GM12878 (cell line): ENCODE measurements around the gene LRCH4. TPM values are rescaled to one million over a fixed set of nuclear protein-coding genes. Genes with fewer than 3 reads are reported as not detected.

Source experiments
- BACH1 ChIP-seq: fragments of 450-650 bp; IDR thresholded peaks from 2 replicates; pipeline ENCODE4 v1.6.1; 2017; ENCODE audit warnings: mild to moderate bottlenecking, borderline replicate concordance
- BHLHE40 ChIP-seq, 2 experiments: fragments of 450-650 bp in 1 of 2; IDR thresholded peaks; 2 replicates each; pipeline ENCODE4 v1.6.1; 2011 to 2017; ENCODE audit warnings: low read depth in 2 of 2, borderline replicate concordance in 1 of 2, improper control_type of control experiment in 1 of 2, low read length in 1 of 2, mild to moderate bottlenecking in 1 of 2
- CBFB ChIP-seq: IDR thresholded peaks from 2 replicates; pipeline ENCODE4 v1.6.1; 2016; ENCODE audit warnings: antibody characterized with exemption, low read depth
- EP300 ChIP-seq, 2 experiments: fragments of 150-350 bp in 1 of 2; IDR thresholded peaks; 2 replicates each; pipeline ENCODE4 v1.6.1; 2011 to 2012; ENCODE audit warnings: low read depth in 2 of 2, low read length in 2 of 2, borderline replicate concordance in 1 of 2, improper control_type of control experiment in 1 of 2, inconsistent platforms in 1 of 2; ENCODE audit not compliant: control insufficient read depth in 1 of 2
- GATAD2B ChIP-seq: fragments of 450-650 bp; conservative IDR thresholded peaks from 2 replicates; pipeline ENCODE4 v1.6.1; 2017; ENCODE audit warnings: low read depth, mild to moderate bottlenecking, moderate library complexity
- HCFC1 ChIP-seq: fragments of 150-350 bp; IDR thresholded peaks from 2 replicates; pipeline ENCODE4 v1.6.1; 2014; ENCODE audit warnings: low read length
- MEF2A ChIP-seq: IDR thresholded peaks from 2 replicates; pipeline ENCODE4 v1.6.1; 2011; ENCODE audit warnings: low read depth, mild to moderate bottlenecking, low read length, moderate library complexity; ENCODE audit not compliant: insufficient read depth
- MXI1 ChIP-seq: fragments of 150-350 bp; IDR thresholded peaks from 2 replicates; pipeline ENCODE4 v1.6.1; 2011; ENCODE audit warnings: low read depth, mild to moderate bottlenecking, inconsistent platforms, low read length, improper control_type of control experiment
- NFXL1 ChIP-seq: fragments of 450-650 bp; IDR thresholded peaks from 2 replicates; pipeline ENCODE4 v1.6.1; 2017; ENCODE audit warnings: antibody characterized with exemption, mild to moderate bottlenecking, borderline replicate concordance
- NRF1 ChIP-seq: conservative IDR thresholded peaks from 2 replicates; pipeline ENCODE4 v1.6.1; 2011; ENCODE audit warnings: mild to moderate bottlenecking, low read depth, low read length, improper control_type of control experiment
- SP1 ChIP-seq: IDR thresholded peaks from one replicate; pipeline ENCODE4 v1.6.1; 2011; ENCODE audit warnings: low read depth, low read length
- STAT3 ChIP-seq: IDR thresholded peaks from 2 replicates; pipeline ENCODE4 v1.6.1; 2011; ENCODE audit warnings: low read depth, low read length, improper control_type of control experiment
- TCF12 ChIP-seq: IDR thresholded peaks from 2 replicates; pipeline ENCODE4 v1.6.1; 2011; ENCODE audit warnings: low read depth, mild to moderate bottlenecking, low read length
- ZBTB40 ChIP-seq: fragments of 450-650 bp; IDR thresholded peaks from 2 replicates; pipeline ENCODE4 v1.6.1; 2016; ENCODE audit warnings: mild to moderate bottlenecking, moderate library complexity, borderline replicate concordance
- ZNF24 ChIP-seq: fragments of 450-650 bp; IDR thresholded peaks from 2 replicates; pipeline ENCODE4 v1.6.1; 2017; ENCODE audit warnings: antibody characterized with exemption, mild to moderate bottlenecking
- polyA plus RNA-seq, 11 experiments: library from polyadenylated mRNA; depleted of rRNA in 4 of 11; unstranded in 6 of 11; stranded (reverse) in 5 of 11; fragments of >200 nt; fragmentation: Nextera tagmentation in 4 of 11; fragmentation: Illumina TruSeq in 1 of 11; extraction: Ambion mirVana in 4 of 11; extraction: Trizol in 1 of 11; gene quantifications; 1 replicate in 1 of 11; 2 replicates in 10 of 11; pipeline versions ENCODE4 v1.2.1 to v1.2.3, GENCODE V29; 2011 to 2016; ENCODE audit warnings: inconsistent platforms in 2 of 11, missing spikeins in 2 of 11, low read depth in 1 of 11
- total RNA-seq, 4 experiments: library from RNA; depleted of rRNA in 3 of 4; stranded (reverse); fragments of >200 nt in 3 of 4; fragmentation: Illumina TruSeq in 1 of 4; extraction: Trizol in 1 of 4; gene quantifications; 2 replicates each; pipeline versions ENCODE4 v1.2.1 to v1.2.3, GENCODE V29; 2013 to 2021
- TF ChIP-seq, protein P1 (sequence below): fragments of 450-650 bp; IDR thresholded peaks from 2 replicates; pipeline ENCODE4 v1.6.1; 2017; ENCODE audit warnings: antibody characterized with exemption, mild to moderate bottlenecking, moderate library complexity
- TF ChIP-seq, protein P2 (sequence below): IDR thresholded peaks from 2 replicates; pipeline ENCODE4 v1.6.1; 2012; ENCODE audit warnings: improper control_type of control experiment, low read depth, low read length; ENCODE audit not compliant: insufficient replicate concordance

Gene LRCH4
- total and polyA plus RNA-seq, 10 of the 15 experiments (the other 5 are each of a cell fraction or from before 2014, with no cell fraction given) = 0.58 to 96.7 (median 28.4) TPM

DNA sequence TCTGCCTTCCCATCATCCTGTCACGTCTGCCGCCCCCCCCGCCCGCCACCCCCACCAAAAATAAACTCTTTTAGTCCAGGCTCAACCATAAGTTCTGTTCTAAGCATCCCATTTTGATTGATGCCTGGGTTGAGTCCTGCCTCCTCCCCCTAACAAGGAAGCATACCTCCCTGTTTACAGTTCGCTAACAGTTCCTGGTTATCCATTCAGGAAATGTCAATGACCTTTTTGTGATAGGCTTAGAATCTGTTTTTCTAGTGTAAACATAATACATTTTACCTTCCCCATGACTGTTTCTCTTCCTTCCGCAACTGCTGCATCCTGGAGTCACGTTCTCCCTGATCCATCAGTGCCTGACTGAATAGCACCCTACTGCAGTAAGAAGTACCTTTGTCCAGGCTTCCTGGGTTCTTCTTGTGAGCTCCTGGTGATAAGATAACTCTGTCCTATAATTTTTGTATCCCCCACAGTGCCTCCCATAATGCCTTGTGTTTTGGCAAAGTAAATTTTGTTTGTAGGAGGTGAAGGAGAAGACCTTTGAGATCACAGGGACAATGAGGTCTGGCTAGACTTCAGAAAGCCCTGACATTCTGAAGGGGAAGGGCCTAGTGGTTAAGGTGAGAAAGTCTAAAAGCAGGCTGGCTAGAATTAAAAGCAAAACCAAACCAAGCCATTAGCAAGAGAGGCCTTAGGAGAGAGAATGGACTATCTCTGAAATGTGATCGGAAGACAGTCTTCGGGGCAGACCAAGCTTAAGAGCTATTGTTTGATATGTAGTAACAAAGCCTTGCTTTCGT lies 39.6 kb downstream of the LRCH4 start (continued):
- TF ChIP-seq, protein P1, sequence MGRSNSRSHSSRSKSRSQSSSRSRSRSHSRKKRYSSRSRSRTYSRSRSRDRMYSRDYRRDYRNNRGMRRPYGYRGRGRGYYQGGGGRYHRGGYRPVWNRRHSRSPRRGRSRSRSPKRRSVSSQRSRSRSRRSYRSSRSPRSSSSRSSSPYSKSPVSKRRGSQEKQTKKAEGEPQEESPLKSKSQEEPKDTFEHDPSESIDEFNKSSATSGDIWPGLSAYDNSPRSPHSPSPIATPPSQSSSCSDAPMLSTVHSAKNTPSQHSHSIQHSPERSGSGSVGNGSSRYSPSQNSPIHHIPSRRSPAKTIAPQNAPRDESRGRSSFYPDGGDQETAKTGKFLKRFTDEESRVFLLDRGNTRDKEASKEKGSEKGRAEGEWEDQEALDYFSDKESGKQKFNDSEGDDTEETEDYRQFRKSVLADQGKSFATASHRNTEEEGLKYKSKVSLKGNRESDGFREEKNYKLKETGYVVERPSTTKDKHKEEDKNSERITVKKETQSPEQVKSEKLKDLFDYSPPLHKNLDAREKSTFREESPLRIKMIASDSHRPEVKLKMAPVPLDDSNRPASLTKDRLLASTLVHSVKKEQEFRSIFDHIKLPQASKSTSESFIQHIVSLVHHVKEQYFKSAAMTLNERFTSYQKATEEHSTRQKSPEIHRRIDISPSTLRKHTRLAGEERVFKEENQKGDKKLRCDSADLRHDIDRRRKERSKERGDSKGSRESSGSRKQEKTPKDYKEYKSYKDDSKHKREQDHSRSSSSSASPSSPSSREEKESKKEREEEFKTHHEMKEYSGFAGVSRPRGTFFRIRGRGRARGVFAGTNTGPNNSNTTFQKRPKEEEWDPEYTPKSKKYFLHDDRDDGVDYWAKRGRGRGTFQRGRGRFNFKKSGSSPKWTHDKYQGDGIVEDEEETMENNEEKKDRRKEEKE = no peak
- no peak for TF ChIP-seq EP300 (IDR thresholded peaks at IDR 0.05; ENCODE audit: borderline replicate concordance in 1 of 2, control insufficient read depth in 1 of 2, low read depth in 2 of 2, low read length in 2 of 2)
- no peak for TF ChIP-seq NRF1
- TF ChIP-seq BACH1 = no peak
- TF ChIP-seq, protein P2, sequence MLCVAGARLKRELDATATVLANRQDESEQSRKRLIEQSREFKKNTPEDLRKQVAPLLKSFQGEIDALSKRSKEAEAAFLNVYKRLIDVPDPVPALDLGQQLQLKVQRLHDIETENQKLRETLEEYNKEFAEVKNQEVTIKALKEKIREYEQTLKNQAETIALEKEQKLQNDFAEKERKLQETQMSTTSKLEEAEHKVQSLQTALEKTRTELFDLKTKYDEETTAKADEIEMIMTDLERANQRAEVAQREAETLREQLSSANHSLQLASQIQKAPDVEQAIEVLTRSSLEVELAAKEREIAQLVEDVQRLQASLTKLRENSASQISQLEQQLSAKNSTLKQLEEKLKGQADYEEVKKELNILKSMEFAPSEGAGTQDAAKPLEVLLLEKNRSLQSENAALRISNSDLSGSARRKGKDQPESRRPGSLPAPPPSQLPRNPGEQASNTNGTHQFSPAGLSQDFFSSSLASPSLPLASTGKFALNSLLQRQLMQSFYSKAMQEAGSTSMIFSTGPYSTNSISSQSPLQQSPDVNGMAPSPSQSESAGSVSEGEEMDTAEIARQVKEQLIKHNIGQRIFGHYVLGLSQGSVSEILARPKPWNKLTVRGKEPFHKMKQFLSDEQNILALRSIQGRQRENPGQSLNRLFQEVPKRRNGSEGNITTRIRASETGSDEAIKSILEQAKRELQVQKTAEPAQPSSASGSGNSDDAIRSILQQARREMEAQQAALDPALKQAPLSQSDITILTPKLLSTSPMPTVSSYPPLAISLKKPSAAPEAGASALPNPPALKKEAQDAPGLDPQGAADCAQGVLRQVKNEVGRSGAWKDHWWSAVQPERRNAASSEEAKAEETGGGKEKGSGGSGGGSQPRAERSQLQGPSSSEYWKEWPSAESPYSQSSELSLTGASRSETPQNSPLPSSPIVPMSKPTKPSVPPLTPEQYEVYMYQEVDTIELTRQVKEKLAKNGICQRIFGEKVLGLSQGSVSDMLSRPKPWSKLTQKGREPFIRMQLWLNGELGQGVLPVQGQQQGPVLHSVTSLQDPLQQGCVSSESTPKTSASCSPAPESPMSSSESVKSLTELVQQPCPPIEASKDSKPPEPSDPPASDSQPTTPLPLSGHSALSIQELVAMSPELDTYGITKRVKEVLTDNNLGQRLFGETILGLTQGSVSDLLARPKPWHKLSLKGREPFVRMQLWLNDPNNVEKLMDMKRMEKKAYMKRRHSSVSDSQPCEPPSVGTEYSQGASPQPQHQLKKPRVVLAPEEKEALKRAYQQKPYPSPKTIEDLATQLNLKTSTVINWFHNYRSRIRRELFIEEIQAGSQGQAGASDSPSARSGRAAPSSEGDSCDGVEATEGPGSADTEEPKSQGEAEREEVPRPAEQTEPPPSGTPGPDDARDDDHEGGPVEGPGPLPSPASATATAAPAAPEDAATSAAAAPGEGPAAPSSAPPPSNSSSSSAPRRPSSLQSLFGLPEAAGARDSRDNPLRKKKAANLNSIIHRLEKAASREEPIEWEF = no peak
- no peak for TF ChIP-seq TCF12
- peak; percentile 13 for TF ChIP-seq SP1
- no peak for TF ChIP-seq NFXL1
- no peak for TF ChIP-seq HCFC1
- TF ChIP-seq STAT3 = no peak
- TF ChIP-seq MEF2A = peak; percentile 35; the same call in 1 of the 2 replicates
- no peak for TF ChIP-seq CBFB
- TF ChIP-seq MXI1 = no peak
- TF ChIP-seq GATAD2B = no peak
- TF ChIP-seq ZBTB40 = no peak
- TF ChIP-seq ZNF24 = no peak
- TF ChIP-seq BHLHE40 (IDR thresholded peaks at IDR 0.05; ENCODE audit: borderline replicate concordance in 1 of 2, low read depth in 2 of 2, low read length in 1 of 2) = peak in 1 of 2 experiments; percentile 28; a peak in 1 of 4 replicates
